Measurements from ENCODE around the gene NCKAP5.

NCKAP5 gene

DNA sequence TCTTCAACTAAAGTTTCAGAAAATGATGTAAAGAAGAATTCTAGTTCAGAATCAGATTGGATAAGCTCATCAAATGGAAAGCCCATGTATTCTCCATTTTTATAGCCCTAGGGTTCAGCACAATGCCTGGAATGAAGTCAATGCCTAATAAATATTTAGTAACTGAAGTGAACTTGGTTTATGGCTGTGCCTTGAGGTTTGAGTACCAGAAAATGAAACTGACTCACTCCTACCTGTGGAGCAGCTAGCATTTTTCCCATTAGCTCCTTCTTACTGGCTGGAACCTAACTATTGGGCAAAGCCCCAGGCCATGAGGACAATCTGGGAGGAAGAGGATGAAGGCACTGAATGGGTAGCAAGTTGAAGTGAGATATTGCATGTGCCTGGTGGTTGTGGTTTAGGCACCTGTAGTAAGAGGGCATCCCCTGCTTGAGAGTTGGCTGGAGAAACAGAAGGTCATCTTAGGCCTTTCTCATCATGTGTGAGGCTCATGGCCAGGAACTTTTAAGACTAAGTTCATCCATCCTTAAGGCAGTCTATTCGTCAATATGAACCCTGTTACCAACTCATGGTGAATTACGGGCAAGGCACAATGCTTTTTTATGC is 813.3 kb downstream of the NCKAP5 start:
- TF ChIP-seq RAD21 (IDR thresholded peaks at IDR 0.05; ENCODE audit: low read depth), result no peak
- no peak for TF ChIP-seq NFIC (IDR thresholded peaks at IDR 0.05)
- no peak for TF ChIP-seq YY1 (IDR thresholded peaks at IDR 0.05; ENCODE audit: low read depth)
- TF ChIP-seq, protein P1, sequence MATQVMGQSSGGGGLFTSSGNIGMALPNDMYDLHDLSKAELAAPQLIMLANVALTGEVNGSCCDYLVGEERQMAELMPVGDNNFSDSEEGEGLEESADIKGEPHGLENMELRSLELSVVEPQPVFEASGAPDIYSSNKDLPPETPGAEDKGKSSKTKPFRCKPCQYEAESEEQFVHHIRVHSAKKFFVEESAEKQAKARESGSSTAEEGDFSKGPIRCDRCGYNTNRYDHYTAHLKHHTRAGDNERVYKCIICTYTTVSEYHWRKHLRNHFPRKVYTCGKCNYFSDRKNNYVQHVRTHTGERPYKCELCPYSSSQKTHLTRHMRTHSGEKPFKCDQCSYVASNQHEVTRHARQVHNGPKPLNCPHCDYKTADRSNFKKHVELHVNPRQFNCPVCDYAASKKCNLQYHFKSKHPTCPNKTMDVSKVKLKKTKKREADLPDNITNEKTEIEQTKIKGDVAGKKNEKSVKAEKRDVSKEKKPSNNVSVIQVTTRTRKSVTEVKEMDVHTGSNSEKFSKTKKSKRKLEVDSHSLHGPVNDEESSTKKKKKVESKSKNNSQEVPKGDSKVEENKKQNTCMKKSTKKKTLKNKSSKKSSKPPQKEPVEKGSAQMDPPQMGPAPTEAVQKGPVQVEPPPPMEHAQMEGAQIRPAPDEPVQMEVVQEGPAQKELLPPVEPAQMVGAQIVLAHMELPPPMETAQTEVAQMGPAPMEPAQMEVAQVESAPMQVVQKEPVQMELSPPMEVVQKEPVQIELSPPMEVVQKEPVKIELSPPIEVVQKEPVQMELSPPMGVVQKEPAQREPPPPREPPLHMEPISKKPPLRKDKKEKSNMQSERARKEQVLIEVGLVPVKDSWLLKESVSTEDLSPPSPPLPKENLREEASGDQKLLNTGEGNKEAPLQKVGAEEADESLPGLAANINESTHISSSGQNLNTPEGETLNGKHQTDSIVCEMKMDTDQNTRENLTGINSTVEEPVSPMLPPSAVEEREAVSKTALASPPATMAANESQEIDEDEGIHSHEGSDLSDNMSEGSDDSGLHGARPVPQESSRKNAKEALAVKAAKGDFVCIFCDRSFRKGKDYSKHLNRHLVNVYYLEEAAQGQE (IDR thresholded peaks at IDR 0.05; ENCODE audit: low read depth), result no peak
- TF ChIP-seq TCF12 (IDR thresholded peaks at IDR 0.05; ENCODE audit: low read depth), result no peak
- TF ChIP-seq, protein P2, sequence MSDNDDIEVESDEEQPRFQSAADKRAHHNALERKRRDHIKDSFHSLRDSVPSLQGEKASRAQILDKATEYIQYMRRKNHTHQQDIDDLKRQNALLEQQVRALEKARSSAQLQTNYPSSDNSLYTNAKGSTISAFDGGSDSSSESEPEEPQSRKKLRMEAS (IDR thresholded peaks at IDR 0.05), result no peak
- TF ChIP-seq ZBTB7A (IDR thresholded peaks at IDR 0.05; ENCODE audit: low read depth), result no peak
- TF ChIP-seq EP300 (IDR thresholded peaks at IDR 0.05; ENCODE audit: borderline replicate concordance), result no peak
- TF ChIP-seq CREB1 (IDR thresholded peaks at IDR 0.05; ENCODE audit: low read depth), result no peak
- no peak for TF ChIP-seq EGR1 (IDR thresholded peaks at IDR 0.05)
- no peak for TF ChIP-seq CEBPB (IDR thresholded peaks at IDR 0.05)
- TF ChIP-seq, protein P3, sequence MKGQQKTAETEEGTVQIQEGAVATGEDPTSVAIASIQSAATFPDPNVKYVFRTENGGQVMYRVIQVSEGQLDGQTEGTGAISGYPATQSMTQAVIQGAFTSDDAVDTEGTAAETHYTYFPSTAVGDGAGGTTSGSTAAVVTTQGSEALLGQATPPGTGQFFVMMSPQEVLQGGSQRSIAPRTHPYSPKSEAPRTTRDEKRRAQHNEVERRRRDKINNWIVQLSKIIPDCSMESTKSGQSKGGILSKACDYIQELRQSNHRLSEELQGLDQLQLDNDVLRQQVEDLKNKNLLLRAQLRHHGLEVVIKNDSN (IDR thresholded peaks at IDR 0.05), result no peak

DNA sequence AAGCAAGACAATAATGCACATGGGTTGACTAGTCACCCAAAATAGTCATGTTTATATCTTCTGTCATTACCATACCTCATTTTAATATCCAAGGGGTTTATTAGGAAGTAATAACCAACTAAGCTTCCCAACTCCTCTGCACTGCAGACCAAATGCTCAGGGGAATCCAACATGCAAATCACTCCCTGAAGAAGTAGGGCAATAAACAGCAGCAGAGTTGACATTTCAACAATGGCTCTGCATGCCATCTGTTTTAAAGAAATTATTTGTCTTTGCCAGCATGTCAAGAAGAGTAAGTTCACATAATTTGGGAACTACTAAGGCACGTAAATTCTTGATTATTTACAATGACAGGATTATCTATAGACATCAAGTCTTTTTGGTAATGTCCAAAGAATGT is 813.9 kb downstream of the NCKAP5 start:
- TF ChIP-seq TAF1 (IDR thresholded peaks at IDR 0.05; ENCODE audit: low read depth), result no peak
- no peak for TF ChIP-seq YY1 (IDR thresholded peaks at IDR 0.05; ENCODE audit: low read depth)
- TF ChIP-seq, protein P1 (IDR thresholded peaks at IDR 0.05; ENCODE audit: low read depth), result no peak
- no peak for TF ChIP-seq CEBPB (IDR thresholded peaks at IDR 0.05)
- TF ChIP-seq CREB1 (IDR thresholded peaks at IDR 0.05; ENCODE audit: low read depth), result no peak
- TF ChIP-seq FOXM1 (IDR thresholded peaks at IDR 0.05; ENCODE audit: borderline replicate concordance, low read depth), result no peak
- TF ChIP-seq, protein P3 (IDR thresholded peaks at IDR 0.05), result no peak

DNA sequence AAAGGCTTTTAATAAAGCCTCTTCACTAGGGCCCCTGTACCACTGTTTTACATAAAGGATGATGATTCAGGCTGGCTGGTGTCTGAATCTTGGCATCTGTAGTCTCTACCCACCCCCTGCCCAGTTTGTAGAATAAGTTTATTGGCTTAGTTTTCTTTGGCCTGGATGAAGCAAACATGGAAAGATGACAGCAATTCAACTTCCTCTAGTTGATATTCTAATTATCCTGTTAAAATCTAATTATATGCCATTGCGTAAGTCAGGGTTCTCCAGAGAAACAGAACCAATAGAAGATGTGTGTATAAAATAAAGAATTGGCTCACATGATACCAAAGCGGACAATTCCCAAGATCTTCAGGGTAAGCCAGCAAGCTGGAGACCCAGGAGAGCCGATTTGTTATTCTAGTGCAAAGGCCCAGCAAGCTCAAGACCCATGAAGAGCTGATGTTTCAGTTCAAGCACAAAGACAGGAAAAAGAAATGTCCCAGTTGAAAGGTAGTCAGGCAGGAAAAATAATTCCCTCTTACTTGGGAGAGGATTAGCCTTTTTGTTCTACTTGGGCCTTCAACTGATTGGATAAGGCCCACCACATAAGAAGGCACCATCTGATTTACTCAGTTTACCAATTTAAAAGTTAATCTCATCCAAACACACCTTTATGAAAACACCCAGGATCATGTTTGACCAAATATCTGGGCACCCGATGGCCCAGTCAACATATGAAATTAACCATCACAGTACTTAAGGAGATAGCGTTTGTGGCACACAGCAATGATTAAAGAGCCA is 815.6 kb downstream of the NCKAP5 start:
- no peak for TF ChIP-seq EP300 (IDR thresholded peaks at IDR 0.05; ENCODE audit: borderline replicate concordance)
- TF ChIP-seq, protein P1 (IDR thresholded peaks at IDR 0.05; ENCODE audit: low read depth), result no peak

DNA sequence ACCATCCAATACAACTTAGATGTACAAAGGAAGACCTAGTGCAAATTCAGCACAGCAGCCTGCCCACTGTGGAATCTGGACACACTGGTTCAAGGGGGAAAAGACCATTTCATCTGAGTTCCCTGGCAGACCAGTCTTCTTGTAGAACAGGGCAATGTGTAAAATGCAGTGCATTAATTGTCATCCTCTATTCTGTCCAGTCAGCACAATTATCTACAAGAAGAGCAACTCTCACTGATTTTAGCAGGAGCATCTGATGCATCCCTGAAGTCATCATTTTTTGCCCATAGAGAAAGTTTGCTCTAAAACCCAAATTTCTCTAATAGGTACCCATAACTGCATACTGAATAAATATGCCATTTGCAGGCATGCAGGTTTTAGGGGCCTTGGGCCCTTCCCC is 816.4 kb downstream of the NCKAP5 start:
- TF ChIP-seq FOXM1 (IDR thresholded peaks at IDR 0.05; ENCODE audit: borderline replicate concordance, low read depth) (no peak), YY1 (IDR thresholded peaks at IDR 0.05; ENCODE audit: low read depth) (no peak), TAF1 (IDR thresholded peaks at IDR 0.05; ENCODE audit: low read depth) (no peak), NFIC (IDR thresholded peaks at IDR 0.05) (no peak), RAD21 (IDR thresholded peaks at IDR 0.05; ENCODE audit: low read depth) (no peak), TCF12 (IDR thresholded peaks at IDR 0.05; ENCODE audit: low read depth) (no peak)
- TF ChIP-seq, protein P3 (IDR thresholded peaks at IDR 0.05), result no peak
- TF ChIP-seq, protein P2 (IDR thresholded peaks at IDR 0.05), result no peak
